ENCODE results near the gene TMEM131.
"Not testable (repeated sequence)": the region's sequence is repeated elsewhere in the genome, so short reads cannot be mapped to it uniquely, and the experiment has no call there.

The TMEM131 gene

DNA sequence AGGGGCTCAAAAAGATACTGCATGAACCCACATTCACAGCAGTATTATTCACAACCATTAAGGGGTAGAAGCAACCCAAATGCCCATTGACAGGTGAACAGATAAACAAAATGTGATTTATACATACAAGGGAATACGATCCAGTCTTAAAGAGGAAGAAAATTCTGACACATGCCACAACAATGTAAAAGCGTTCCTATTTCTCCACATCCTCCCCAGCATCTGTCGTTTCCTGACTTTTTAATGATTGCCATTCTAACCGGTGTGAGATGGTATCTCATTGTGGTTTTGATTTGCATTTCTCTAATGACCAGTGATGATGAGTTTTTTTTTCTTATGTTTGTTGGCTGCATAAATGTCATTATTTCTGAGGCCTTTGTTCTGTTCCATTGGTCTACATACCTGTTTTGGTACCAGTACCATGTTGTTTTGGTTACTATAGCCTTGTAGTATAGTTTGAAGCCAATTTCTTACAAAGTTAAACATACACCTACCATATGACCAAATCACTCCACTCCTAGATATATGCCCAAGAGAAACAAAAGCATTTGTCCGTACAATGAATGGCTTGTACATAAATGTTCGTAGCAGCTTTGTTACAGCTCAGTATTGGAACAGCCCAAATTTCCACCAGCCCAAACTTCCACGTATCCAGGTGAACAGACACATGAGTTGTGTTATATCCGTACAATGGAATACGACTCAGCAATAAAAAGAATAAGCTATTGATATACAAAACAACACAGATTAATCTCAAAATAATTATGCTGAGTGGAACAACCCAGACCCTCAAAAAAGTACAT is 85.1 kb downstream of the TMEM131 start:
- no peak for DNase-seq

DNA sequence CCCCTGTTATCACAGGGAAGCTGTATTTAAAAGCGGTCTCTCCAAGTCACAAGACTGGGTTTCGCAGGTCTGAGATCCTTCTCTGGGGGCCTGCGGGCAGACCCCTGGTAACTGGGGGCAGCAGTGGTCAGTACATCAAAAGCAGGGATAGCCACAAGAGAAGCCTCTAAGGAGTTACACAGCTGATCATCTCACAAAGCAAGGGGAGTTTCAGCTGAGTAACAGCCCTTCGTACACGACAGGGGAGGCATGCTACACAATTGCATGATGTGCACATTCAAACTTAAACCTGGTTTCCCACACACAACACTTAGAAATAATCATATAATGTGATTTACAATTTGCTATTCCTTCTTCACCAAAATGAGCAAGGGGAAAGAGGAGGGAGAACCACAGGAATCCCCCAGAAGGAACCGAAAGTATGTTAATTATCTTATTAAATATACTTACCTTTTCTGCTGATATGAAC is 87.5 kb downstream of the TMEM131 start:
- no peak for DNase-seq

DNA sequence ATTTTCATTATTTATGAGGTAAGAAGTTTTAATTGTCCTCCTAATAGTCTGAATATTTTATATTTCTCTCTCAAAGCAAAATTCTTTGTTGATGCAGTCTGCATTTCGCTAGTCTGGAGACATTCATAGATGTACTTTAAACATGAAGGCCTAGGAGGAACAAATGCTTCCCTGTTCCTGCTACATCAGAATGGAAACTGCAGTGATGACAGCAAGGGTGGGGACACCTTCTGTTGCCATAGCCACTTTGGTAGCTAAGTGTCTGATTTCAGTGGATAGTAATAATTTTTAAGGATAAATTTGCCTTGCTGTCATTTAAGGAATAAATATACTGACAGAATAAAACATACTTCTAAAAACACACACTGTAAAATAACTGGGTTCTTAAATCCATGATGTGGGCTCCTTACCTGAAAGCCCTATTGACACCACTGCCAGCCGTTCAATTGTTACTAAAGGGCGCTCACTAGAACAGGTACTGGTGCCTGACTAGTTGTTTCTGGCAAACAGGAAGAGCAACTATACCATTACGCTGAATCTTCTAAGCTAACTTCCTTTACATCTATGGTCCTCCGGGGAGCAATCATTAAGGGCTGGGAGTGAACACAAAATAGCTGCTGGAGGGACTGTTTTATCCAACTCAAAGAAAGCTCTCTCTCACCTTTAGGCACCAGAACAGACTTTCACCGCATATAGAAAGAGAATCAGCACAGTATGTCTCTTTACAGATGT is 88.2 kb downstream of the TMEM131 start:
- DNase-seq = no peak

DNA sequence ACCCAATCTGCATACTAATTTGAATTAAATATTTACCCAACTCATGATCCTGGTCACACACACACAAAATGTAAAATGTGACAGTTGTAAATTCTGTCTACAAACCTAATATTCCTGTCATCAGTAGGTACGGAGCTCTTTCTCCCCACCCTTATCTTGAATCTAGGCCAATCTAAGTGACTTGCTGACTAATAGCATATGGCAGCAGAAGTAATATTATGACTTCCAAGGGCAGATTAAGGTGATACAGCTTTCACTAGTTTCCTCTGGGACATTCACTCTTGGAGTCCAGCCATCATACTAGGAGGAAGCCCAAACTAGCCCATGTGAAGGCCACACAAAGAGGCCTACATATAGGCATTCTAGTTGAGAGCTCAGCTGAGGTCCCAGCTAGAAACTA is 89.4 kb downstream of the TMEM131 start:
- no peak for DNase-seq

DNA sequence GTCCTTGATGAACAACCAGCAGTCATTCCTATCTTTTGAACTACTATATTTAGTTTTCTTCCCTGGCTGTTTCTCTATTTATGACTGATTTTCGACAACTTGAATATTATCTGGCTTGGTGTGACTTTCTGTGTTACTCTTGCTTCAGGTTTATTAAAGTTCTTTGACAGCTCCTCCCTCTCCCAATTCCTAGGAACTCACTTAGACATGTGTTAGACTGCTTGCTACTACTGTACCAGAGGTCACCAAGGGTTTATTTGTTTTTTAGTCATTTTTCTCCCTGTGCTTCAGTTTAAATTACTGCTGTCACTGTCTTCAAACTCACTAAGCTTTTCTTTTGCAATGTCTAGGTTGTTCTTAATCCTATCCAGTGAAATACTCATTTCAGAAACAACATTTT is 90.5 kb downstream of the TMEM131 start:
- no peak for DNase-seq

DNA sequence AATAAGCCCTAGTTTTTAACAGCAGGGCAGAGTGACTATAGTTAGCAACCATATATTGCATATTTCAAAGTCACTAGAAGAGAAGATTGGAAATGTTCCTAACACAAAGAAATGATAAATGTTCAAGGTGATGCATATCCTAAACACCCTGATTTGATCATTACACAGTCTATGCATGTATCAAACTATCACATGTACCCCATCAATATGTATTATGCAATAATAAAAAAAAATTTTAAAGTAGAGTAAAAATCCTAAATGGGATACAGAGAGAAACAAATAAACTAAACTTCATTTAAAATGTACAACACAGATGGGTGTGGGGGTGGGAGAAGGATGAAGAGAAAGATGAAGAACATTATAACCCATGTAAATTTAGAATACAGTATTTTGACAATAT is 93.9 kb downstream of the TMEM131 start:
- no peak for DNase-seq

DNA sequence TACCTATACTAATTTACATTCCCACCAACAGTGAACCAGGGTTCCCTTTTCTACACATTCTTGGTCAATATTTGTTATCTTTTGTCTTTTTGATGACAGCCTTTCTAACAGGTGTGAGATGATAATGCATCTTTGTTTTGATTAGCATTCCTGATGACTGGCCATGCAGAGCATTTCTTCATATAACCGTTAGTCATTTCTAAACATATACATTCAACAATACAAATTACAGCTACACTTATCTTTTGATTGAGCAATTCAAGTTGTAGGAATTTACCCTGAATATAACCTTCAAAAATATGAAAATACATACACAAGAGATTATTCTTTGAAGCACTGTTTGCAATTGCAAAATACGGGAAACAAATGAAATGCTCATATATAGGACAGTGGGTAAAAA is 94.9 kb downstream of the TMEM131 start:
- DNase-seq = no peak

DNA sequence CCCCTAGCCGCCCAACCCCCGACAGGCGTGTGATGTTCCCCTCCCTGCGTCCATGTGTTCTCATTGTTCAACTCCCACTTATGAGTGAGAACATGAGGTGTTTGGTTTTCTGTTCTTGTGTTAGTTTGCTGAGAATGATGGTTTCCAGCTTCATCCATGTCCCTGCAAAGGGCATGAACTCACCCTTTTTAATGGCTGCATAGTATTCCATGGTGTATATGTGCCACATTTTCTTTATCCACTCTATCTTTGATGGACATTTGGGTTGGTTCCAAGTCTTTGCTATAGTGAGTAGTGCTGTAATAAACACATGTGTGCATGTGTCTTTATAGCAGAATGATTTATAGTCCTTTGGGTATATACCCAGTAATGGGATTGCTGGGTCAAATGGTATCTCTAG is 102.7 kb downstream of the TMEM131 start:
- DNase-seq = not testable (repeated sequence)

DNA sequence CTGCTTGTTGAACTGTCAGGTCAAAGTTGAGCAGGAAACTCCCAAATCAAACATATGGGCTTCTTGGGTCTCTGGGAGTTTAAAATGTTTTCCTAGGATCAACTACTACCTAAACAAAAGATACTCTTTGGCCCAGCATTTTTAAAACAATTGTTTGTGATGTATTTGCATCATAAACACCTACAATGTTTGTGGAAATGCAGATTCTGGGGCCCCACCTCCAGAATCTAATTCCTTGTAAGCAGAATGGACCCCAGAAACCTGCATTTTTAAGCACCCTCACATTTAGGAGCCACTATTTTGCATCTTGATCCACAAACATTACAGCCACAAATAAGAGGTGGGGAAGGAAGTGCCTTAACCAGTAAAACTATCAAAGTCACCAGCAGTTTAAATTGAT is 104.1 kb downstream of the TMEM131 start:
- no peak for DNase-seq

DNA sequence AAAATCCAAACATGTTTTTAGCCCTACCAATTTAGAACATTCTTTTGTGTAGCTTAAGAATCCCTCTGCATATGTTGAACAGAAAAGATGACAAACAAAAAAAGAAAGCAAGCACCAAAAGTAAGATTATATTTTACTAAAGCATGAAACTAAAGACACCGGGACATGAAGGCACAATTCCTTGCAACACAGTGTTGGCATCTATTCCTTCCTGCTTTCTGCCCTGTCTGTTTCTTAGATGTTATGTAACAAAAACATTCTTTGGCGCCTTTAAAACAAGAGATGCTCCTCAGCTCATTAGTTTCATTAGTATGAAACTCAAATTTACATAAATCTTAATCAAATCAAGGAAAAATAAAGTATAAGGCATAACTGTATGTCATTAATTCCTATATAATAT is 106.6 kb downstream of the TMEM131 start:
- DNase-seq = no peak

DNA sequence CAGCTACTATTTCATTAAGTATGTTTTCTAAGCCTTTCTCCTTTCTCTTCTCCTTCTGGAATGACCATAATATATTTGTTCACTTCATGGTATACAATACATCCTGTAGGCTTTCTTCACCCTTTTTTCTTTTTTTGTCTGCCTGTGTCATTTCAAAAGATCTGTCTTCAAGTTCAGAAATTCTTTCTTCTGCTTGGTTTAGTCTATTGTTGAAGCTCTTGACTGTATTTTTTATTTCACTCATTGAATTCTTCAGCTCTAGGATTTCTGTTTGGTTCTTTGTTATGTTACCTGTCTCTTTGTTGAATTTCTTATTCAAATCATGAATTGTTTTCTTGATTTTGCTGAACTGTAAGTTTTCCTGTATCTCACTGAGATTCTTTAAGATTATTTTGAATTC is 109.9 kb downstream of the TMEM131 start:
- DNase-seq = no peak

DNA sequence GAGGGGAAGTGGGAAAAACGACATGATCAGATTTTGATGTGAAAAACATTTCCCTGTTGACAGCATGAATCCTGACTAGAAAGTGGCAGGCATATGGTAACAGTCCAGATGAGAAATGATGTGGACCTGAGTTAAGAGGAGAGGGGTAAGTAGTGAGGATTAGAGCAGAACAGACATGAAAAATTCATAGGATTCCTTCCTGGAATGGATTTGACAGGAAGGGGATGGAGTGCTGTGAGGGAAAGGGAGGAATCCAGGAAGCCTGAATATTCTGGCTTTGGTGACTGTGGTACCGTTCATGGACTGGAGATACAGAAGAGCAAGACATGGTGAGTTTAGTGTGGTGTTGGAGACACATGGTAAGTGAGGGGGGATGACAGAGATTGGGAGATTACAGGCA is 115.4 kb downstream of the TMEM131 start:
- DNase-seq = no peak

DNA sequence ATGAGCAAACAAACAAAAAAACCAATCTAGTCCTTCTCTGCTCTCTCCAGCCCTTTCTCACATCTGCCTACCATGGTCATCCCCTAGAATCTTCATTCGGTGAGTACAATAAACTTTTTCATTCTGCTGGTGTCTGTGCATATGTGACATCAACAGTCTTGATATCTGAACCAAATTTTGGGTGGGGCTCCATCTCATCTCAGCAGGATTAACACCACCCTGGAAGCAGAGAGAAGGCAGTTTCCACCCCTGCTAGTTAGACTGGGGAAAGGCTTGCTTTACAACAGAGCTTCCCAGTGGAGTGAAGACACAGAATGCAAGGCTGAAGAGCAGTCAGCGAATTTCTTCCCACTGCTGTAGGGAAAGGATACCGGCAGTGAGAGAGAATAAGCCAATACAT is 116.9 kb downstream of the TMEM131 start:
- DNase-seq = no peak

DNA sequence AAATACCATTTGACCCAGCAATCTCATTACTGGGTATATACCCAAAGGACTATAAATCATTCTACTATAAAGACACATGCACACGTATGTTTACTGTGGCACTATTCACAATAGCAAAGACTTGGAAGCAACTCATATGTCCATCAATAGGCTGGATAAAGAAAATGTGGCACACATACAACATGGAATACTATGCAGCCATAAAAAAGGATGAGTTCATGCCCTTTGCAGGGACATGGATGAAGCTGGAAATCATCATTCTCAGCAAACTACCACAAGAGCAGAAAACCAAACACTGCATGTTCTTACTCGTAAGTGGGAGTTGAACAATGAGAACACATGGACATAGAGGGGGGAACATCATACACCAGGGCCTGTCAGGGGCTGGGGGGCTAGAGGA is 117.4 kb downstream of the TMEM131 start:
- not testable (repeated sequence) for DNase-seq

DNA sequence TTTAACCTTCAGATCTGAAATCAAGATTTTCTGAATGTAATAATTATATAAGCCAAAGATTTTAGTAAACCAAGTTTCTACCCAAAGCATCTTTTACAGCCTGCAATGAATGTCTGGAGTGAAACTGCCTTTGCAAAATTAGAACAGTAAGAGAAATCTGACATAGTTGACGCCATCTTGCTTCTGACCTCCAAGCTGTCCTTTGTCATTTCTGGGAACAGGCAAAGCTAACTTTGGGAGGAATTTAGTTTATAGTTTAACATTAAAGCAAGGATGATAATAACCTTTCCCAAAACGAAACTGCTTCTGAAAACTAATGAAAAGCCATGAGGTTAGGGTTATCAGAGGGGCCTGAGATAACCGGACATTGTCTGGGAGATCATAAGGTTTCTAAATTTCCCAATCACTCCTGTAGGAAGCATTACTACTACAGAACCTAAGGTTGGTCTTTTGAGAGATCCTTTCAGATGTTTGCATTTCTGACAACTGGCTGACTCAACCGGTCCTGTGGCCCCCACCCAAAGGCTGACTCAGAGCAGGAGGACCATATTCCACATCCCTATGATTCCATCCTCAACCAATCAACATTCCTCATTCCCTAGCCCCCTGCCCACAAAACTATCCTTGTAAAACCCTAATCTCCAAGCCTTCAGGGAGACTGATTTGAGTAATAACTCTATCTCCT is 124.5 kb downstream of the TMEM131 start:
- DNase-seq = no peak

DNA sequence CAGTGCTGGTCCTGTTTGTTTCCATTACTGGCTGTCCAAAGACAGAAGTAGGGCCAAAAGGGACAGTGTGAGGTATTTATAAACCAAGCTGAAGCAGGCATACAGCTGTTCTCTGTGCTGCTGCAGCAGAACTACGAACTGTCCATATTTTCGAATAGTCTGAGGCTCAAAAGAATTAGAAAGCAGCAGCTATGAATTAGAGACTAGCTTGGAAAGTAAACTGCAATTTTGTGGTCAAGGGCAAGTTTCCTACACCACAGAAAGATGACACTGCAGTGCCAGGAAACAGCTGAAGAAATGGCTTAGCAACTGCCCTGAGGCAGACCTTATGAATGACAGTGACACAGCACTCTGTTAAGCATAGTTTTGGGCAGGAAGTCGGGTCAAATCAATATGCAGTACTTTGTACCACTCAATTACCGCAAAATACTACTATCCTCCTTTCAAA is 125.3 kb downstream of the TMEM131 start:
- no peak for DNase-seq

DNA sequence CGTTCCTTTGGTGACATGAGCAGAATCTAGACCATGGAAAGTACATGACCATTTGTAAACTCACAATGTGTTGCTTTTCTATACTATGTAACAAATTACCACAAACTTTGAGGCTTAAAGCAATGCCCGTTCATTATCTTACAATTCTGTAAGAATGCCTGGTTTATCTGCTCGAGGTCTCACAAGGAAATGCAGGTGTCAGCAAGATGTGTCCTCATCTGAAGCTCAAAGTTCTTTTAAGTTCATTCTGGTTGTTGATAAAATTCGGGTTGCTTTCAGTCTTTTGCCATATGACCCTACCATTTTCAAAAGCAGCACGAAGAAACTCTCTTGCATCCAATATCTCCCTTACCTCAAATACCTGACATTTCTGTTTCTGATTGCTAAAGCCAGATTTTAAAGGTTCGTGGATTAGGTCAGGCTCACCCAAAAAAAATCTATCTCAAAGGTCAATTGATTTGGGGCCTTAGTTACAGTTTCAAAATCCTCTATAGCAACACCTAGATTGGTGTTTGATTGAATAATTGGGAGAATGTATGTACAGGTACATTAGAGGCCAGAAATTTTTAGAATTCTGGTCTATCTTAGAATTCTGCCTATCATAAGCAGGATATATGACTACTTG is 125.9 kb downstream of the TMEM131 start:
- no peak for DNase-seq

DNA sequence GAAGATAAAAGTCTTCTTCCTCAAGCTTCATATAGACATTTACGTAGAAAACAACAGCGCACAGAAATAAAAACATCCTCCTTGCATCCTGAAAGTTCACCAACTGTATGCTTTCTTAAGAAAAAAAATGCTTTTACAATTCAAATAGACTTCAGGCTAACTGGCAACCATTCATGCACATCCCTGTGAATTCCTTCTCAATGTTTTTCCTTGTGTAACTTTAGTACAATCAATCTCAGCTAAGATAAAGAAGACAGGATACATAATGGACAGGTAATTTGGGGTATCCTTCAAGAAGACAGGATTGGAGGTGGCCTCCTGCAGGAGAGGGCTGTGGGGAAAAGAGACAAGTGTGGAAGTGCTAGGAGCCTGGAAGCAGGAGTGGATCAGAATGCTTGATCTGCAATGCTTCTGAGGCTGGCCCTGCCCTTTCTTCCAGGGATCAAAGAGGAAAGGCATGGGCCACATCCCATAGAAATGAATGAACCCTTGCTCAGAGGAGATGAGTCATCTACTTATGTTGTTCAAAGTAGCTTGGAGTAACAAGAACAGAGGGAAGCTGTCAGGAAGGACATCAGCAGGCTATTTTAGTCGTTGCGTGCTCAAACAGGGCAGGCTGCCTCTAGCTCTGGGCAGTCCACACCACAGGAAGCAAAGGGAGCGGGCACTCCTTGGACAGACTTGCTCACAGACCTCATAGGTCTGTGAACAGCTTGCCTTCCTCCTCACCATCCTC is 126.6 kb downstream of the TMEM131 start:
- no peak for DNase-seq

DNA sequence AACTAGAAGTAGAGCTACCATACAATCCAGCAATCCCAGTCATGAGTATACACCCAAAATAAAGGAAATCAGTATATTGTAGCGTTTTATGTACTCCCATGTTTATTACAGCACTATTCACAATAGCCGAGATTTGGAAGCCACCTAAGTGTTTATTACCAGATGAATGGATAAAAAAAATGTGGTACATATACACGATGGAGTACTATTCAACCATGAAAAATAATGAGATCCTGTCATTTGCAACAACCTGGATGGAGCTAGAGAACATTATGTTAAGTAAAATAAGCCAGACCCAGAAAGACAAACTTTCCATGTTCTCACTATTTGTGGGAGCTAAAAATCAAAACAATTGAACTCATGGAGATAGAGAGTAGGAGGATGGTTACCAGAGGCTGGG is 131.9 kb downstream of the TMEM131 start:
- DNase-seq = no peak

DNA sequence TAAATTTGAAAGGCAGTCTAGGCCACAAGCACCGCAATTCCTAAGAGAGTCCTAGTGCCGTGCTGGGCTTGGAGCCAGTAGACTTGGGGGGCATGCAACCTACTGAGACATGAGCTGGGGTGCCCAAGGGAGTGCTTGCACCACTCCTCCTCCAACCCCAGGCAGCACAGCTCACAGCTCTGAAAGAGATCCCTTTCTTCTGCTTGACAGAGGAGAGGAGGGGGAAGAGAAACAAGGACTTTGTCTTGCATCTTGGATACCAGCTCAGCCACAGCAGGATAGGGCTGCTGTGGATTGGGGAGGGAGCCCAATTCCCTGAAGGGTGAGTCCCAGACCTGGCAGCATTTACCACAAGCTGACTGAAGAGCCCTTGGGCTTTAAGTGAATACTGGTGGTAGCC is 134.6 kb downstream of the TMEM131 start:
- no peak for DNase-seq

DNA sequence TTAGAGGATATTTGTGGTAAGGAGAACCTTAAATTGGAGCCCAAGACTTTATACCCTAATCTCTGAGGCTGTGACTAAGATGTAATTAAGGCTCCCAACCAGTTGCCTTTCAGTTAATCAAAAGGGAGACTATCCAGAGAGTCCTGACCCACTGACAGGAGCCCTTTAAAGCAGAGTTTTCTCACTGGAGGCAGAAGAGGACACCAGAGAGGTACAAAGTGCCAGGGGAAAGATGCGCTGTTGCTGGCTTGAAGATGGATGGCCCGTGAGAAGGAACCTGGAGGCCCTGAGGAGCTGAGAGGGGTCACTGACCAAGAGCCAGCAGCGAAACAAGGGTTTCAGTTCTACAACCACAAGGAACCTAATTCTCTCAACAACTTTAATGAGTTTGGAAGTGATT is 137.3 kb downstream of the TMEM131 start:
- DNase-seq = no peak

DNA sequence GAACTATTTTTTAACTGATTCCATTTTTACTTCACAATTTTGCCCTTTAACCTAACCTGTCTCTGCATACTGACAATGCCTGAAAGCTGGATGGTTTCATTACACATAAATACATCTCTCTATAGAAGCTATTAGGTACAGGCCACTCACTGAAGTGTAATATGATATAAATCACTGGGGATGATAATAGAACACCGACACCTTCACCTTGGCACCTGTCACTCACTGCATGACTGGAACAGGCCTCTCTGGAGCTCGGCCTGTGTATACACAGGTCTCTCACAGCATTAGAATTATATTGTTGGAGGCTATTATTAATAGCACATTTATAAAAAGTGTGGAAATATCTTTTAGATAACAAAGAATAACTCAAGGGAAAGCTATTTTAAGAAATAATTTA is 138.2 kb downstream of the TMEM131 start:
- DNase-seq = no peak

DNA sequence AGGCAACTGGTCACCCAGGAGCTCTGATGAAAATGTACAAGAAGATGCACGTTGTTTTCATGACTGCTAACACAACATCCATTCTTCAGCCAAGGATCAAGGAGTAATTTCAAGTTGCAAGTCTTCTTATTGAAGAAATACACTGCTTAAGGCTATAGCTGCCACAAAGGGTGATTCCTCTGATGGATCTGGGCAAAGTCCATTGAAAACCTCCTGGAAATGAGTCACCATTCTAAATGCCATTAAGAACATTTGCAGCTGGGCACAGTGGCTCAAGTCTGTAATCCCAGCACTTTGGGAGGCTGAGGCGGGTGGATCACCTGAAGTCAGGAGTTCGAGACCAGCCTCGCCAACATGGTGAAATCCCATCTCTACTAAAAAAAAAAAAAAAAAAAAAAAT is 142.7 kb downstream of the TMEM131 start:
- DNase-seq = not testable (repeated sequence)
